DND-41 (cell line): Measurements from ENCODE around the gene TMEM178B.

Experiments
- EZH2 ChIP-seq: IDR thresholded peaks from 3 replicates; pipeline ENCODE4 v1.6.1; 2012; ENCODE audit warnings: borderline replicate concordance, low read depth, mild to moderate bottlenecking, moderate library complexity, low read length, inconsistent platforms; ENCODE audit not compliant: severe bottlenecking
- TF ChIP-seq, protein P1 (sequence below): IDR thresholded peaks from 2 replicates; pipeline ENCODE4 v1.5.1; 2012; ENCODE audit warnings: borderline replicate concordance, low read length, moderate library complexity, mild to moderate bottlenecking; ENCODE audit not compliant: poor library complexity, severe bottlenecking; ENCODE audit errors: extremely low read depth

- TF ChIP-seq, protein P1, sequence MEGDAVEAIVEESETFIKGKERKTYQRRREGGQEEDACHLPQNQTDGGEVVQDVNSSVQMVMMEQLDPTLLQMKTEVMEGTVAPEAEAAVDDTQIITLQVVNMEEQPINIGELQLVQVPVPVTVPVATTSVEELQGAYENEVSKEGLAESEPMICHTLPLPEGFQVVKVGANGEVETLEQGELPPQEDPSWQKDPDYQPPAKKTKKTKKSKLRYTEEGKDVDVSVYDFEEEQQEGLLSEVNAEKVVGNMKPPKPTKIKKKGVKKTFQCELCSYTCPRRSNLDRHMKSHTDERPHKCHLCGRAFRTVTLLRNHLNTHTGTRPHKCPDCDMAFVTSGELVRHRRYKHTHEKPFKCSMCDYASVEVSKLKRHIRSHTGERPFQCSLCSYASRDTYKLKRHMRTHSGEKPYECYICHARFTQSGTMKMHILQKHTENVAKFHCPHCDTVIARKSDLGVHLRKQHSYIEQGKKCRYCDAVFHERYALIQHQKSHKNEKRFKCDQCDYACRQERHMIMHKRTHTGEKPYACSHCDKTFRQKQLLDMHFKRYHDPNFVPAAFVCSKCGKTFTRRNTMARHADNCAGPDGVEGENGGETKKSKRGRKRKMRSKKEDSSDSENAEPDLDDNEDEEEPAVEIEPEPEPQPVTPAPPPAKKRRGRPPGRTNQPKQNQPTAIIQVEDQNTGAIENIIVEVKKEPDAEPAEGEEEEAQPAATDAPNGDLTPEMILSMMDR, result no peak
- TF ChIP-seq EZH2, result no peak
Measured at GRCh38 chr7:141113131-141113530, 39.3 kb downstream of the TMEM178B start.
